ENCODE measurements around the gene HLA-DRB1.

DNA sequence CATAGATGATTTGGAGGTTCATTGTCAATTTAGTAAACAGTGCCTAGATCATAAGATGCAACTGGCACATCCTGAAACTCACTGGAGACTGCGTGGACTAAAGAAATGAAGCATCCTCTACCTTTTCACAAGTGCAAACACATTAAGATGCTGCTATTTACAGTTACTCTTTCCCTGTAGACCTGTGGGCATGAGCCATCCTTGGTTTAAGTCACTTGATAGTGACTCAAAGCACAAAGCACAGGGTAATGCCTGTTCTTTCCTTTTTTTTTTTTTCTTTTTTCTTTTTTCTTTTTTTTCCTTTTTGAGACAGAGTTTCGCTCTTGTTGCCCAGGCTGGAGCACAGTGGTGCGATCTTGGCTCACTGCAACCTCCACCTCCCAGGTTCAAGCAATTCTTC is 37.6 kb upstream of the HLA-DRB1 start:
- TF ChIP-seq, protein P1, sequence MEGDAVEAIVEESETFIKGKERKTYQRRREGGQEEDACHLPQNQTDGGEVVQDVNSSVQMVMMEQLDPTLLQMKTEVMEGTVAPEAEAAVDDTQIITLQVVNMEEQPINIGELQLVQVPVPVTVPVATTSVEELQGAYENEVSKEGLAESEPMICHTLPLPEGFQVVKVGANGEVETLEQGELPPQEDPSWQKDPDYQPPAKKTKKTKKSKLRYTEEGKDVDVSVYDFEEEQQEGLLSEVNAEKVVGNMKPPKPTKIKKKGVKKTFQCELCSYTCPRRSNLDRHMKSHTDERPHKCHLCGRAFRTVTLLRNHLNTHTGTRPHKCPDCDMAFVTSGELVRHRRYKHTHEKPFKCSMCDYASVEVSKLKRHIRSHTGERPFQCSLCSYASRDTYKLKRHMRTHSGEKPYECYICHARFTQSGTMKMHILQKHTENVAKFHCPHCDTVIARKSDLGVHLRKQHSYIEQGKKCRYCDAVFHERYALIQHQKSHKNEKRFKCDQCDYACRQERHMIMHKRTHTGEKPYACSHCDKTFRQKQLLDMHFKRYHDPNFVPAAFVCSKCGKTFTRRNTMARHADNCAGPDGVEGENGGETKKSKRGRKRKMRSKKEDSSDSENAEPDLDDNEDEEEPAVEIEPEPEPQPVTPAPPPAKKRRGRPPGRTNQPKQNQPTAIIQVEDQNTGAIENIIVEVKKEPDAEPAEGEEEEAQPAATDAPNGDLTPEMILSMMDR (IDR thresholded peaks at IDR 0.05), result no peak
- TF ChIP-seq POLR2A (IDR thresholded peaks at IDR 0.05), result no peak

All from Peyer's patch (tissue), 4 donors.